ENCODE results near the gene RNF26.
A peak's percentile ranks its signal among the peaks of the same experiment; 100 is the strongest.

RNF26 gene

DNA sequence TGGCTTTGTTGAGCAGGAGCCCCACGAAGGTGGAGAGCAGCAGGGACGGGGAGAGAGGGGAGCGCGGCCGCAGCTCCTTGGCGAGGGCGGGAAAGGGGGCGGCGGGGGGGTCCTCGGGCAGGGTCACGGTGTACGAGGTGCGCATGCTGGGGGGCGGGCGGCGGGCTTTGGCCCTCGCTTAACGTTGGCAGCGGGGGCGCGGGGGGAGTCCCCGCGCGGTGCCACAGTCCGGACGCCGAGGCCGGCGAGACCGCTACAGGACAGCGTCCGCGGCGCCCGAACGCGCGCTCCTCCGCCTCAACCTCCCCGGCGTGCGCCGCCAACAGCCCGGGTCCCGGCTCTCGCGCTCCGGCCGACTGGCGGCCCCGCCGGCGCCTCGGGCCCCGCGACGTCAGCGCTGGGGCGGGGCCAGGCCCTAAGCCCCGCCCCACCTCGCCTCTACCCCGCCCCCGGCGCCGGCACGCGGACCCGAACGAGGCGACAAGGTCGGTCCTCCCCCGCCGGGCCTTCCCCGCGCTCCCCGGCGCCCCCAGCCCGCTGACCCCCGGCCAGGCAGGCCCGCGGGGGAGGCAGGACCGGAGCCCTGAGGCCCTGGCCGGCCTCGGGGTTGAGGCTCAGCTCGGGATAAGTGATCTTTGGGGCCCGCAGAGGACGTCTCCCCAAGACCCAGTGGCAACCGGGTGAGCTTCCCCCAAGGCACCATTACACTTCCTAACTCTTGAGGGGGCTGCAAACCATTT is 29.7 kb downstream of the RNF26 start:
- TF ChIP-seq ZFX (IDR thresholded peaks at IDR 0.05; ENCODE audit: borderline replicate concordance), result no peak
- TF ChIP-seq, protein P1, sequence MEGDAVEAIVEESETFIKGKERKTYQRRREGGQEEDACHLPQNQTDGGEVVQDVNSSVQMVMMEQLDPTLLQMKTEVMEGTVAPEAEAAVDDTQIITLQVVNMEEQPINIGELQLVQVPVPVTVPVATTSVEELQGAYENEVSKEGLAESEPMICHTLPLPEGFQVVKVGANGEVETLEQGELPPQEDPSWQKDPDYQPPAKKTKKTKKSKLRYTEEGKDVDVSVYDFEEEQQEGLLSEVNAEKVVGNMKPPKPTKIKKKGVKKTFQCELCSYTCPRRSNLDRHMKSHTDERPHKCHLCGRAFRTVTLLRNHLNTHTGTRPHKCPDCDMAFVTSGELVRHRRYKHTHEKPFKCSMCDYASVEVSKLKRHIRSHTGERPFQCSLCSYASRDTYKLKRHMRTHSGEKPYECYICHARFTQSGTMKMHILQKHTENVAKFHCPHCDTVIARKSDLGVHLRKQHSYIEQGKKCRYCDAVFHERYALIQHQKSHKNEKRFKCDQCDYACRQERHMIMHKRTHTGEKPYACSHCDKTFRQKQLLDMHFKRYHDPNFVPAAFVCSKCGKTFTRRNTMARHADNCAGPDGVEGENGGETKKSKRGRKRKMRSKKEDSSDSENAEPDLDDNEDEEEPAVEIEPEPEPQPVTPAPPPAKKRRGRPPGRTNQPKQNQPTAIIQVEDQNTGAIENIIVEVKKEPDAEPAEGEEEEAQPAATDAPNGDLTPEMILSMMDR (IDR thresholded peaks at IDR 0.05), result no peak
- H3K27ac ChIP-seq, result no peak overlapping the region

GRCh38 chr11:119365071-119365591 is 30.8 kb downstream of the RNF26 start:
- TF ChIP-seq, protein P1 (IDR thresholded peaks at IDR 0.05), result no peak
- no peak for TF ChIP-seq ZFX (IDR thresholded peaks at IDR 0.05; ENCODE audit: borderline replicate concordance)
- no peak overlapping the region for H3K27ac ChIP-seq

GRCh38 chr11:119366690-119367620 is 32.6 kb downstream of the RNF26 start:
- no peak overlapping the region for H3K27ac ChIP-seq
- TF ChIP-seq ZFX (IDR thresholded peaks at IDR 0.05; ENCODE audit: borderline replicate concordance), result no peak
- TF ChIP-seq, protein P1 (IDR thresholded peaks at IDR 0.05), result no peak

GRCh38 chr11:119367661-119368120 is 33.4 kb downstream of the RNF26 start:
- TF ChIP-seq, protein P1 (IDR thresholded peaks at IDR 0.05), result no peak
- TF ChIP-seq ZFX (IDR thresholded peaks at IDR 0.05; ENCODE audit: borderline replicate concordance), result no peak
- peak overlapping the region; percentile 79 for H3K27ac ChIP-seq

DNA sequence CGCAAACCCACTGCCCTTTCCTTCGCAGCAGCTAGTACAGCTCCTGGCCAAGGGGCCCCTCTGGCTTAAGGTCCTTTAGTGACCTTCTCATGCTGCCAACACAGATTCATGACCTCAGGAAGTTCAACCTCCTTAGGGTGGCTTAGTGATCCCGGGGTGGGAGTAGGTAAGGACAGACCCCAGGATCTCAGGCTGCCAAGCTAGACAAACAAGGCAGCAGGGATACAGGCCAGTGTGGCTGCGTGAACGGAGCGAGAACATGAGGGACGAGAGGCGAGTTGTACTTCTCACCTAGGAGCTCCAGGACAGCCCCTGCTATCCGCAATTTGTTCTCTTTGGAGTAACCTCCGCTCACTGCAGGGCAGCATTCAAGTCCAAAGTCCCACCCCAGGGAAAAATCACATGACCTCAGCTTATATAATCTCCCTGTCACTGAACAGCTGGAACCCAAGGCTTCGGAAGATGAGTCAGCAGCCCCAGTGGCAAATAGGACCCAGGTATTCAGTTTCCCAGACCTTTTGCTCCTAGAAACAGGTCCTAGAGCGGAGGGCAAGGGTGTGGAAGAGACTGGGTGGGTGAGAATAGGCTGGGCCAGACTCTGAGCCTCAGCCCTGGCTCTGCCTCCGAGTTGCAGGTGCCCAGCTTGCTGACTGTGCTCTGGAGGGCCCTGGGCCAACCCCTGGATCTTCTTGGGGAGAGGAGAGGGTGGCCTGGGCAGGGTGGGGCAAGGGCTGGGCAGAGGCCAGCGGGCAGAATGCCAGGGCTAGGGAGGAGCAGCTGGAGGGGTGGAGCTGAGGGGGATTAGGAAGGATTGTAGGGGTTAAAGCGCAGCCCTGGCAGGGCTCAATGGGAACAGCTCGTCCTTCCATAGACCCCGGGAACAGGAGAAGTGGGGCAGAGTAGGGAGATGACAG is 34.1 kb downstream of the RNF26 start:
- no peak for TF ChIP-seq ZFX (IDR thresholded peaks at IDR 0.05; ENCODE audit: borderline replicate concordance)
- TF ChIP-seq, protein P1 (IDR thresholded peaks at IDR 0.05), result no peak
- peak overlapping the region; percentile 79 for H3K27ac ChIP-seq

- peak overlapping the region; percentile 79 for H3K27ac ChIP-seq
- TF ChIP-seq, protein P1 (IDR thresholded peaks at IDR 0.05), result no peak
- TF ChIP-seq ZFX (IDR thresholded peaks at IDR 0.05; ENCODE audit: borderline replicate concordance), result no peak
These were observed 35.0 kb downstream of the RNF26 start for GRCh38 chr11:119369132-119369925.
